HG02571 (cell line): ENCODE data around the gene KIF18B.

Experiments
- ATAC-seq: cut with Tn5 transposase; IDR thresholded peaks from one replicate; pipeline ENCODE4 v1.9.1; 2021; ENCODE audit warnings: mild to moderate bottlenecking, moderate library complexity; ENCODE audit not compliant: unreplicated experiment

Gene KIF18B

GRCh38 chr17:44921122-44921882 lies 26.3 kb downstream of the KIF18B start:
- ATAC-seq, result no peak

DNA sequence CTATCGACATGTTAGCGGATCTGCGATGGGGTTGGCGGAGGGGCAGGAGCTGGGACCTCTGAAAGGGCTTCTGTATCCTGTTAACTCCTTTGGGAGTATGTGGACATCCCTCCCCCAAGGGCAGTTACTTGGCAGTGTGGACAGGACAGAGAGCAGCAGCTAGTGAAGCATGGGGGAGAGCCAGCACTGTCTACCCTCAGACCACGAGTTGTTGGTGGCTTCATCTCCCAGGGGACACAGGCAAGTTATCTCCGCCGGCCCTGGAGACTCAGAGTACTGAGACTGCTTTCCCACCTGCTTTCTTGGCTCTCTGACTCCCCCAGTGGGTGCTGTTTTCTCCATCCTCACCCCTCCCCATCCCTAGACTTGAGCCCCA lies 27.0 kb downstream of the KIF18B start:
- ATAC-seq, result no peak

- ATAC-seq, result peak; percentile 61
Measured at GRCh38 chr17:44919885-44920564, 27.5 kb downstream of the KIF18B start.

- no peak for ATAC-seq
Measured at GRCh38 chr17:44919411-44919810, 28.2 kb downstream of the KIF18B start.

GRCh38 chr17:44918006-44918405 lies 29.6 kb downstream of the KIF18B start:
- ATAC-seq, result no peak

- ATAC-seq, result no peak
Measured at GRCh38 chr17:44917456-44917855, 30.1 kb downstream of the KIF18B start.

- no peak for ATAC-seq
Measured at GRCh38 chr17:44916781-44917241, 30.8 kb downstream of the KIF18B start.

DNA sequence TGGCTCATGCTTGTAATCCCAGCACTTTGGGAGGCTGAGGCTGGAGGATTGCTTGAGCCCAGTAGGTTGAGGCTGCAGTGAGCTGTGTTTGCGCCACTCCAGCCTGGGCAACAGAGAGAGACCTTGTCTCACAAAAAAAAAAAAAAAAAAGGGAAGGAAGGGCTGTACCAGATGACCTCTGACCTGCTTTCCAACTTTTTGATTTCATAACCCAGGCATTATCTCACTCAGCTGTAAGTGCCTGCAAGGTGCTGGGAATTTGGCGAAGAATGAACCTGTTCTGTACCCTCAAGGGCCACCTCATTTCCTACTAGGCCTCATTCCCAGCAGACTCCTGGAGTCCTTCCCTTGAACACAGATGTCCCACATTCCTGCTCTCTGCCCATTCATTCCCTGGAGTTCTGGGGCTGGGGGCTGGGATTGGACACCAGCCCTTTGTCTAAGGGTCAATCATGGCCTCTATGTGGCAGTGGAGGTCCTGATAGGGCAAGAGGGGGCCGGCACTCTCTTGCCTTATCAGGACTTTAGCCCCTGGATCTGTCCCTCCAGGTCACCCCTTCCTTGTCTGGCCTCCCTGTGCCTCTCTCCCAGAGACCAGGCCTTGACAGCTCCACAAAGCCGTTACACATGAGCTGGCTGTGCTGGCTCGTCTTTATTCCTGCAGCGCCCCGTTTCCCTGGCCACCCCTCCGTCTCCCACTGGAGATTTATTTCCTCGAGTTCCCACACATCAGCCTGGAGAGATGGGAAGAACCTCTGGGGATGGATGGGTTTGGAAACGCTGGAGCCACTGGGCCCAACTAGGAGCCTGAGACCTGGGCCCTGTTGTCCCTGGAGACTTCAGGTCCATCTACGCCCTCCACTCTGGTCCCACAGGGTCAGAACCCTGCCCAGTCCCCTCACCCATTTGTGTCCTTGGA lies 31.5 kb downstream of the KIF18B start:
- ATAC-seq, result no peak

DNA sequence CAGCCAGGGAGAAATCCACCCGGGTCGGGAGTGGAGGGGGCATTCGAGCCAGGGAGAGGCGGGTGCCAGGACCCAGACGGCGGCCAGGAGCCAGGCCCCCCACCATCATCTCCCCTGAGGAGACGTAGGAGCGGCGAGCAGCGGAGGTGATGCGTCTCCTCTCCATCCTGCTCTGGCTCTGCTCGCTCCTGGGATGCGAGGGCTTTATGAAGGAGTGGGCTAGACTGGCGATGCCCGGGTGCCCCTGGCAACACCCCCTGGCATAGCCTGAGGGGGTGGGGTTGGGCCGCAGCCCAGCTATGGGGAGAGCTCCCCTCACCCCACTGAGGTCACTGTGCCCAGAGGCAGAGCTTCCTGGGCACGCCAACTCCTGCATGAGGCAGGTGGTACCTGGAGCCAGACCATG lies 32.2 kb downstream of the KIF18B start, which contains the start of gene GFAP:
Gene GFAP, minus strand, starts transcription at position 180 of the 406 bp plus-strand sequence. Its CDS starts 14 bp downstream, at position 166.
- ATAC-seq, result no peak

DNA sequence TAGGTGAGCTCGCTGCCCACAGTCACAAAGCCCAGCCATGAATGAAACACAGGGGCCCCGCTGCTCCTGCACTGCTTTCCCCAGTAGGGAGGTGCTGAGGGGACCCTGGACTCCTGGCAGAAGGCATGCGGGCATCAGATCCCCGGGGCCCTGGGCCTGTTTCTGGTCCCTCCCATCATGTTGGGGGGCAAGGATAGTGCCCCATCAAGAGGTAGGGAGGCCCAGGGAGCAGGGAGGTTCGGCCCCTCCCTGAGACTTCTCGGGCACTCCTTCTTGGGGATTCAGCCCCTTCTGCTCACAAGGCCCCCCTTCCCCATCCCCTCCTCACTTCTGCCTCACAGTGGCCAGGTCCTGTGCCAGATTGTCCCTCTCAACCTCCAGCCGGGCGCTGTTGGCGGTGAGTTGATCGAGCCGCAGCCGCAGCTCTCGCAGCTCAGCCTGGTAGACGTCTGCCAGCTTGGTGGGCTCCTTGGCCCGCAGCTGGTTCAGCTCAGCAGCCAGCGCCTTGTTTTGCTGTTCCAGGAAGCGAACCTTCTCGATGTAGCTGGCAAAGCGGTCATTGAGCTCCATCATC lies 32.8 kb downstream of the KIF18B start:
- ATAC-seq, result no peak

DNA sequence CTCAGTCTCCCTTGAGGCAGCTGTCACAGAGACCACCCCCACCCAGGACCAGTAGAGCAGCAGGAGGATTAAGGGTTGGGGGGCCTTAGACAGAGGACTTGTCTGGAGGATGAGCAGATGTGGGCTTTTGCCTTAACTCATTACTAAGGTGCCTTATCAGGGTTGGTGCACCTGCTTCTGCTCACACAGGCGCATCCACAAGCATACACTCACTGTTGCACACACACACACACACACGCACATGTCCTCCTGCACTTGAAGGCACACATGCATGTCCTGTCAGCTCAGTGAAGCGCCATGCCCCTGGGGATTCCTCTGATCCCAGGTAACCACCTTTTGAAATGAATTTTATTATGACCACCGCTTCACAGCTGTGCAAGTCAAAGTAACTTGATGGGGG lies 33.4 kb downstream of the KIF18B start:
- no peak for ATAC-seq

DNA sequence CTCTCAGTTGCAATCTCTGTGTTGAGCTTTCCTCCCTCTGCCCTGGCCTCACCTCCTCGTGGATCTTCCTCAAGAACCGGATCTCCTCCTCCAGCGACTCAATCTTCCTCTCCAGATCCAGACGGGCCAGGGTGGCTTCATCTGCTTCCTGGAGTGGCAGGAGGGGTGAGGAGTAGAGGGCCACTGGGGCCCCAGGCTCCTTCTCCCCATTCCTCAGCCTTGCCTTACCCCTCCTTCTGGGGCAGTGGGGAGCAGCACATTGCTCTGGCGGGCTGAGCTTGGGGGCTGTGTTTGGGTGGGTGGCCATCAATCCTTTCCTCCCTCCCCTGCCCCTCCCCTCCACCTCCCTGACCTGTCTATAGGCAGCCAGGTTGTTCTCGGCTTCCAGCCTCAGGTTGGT lies 33.9 kb downstream of the KIF18B start:
- no peak for ATAC-seq

DNA sequence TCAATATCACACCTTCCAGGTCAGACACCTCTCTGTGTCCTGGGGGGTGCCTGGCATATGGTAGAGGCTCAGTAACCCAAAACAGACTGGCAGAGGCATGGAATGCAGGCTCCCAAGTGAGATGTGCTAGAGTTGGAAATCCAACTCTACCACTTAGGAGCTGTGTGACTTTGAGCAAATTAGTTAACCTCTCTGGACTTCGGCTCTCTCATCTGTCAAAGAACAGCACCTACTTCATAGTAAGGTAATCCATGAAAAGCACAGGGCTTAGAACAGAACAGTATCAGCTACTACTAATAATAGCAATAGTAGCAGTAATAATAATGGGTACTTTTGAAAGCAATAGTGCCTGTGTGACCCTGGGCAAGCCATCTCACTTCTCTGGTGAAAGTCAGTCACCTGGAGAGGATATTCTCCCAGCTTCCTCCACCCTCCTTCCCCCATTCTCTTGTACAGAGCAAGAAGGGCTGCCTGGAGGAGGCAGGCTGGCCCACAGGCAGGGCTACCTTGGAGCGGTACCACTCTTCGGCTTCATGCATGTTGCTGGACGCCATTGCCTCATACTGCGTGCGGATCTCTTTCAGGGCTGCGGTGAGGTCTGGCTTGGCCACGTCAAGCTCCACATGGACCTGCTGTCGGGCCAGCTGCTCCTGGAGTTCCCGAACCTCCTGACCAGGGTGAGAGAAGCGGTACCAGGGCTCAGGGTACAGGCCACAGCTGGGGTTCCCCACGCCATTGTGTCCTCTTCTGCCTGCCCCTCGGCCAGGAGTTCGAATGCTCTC lies 34.6 kb downstream of the KIF18B start:
- ATAC-seq, result no peak

- ATAC-seq, result no peak
Measured at GRCh38 chr17:44911133-44912001, 36.2 kb downstream of the KIF18B start.

- no peak for ATAC-seq
Measured at GRCh38 chr17:44910231-44911106, 37.1 kb downstream of the KIF18B start.

- no peak for ATAC-seq
Measured at GRCh38 chr17:44909681-44910144, 37.9 kb downstream of the KIF18B start.

GRCh38 chr17:44908761-44909326 lies 38.7 kb downstream of the KIF18B start:
- ATAC-seq, result no peak
